GM12873 (cell line): ENCODE results near the gene SURF6.

Source experiments
- CTCF ChIP-seq: IDR thresholded peaks from 2 replicates; pipeline ENCODE4 v1.5.1; 2012; ENCODE audit warnings: low read depth, mild to moderate bottlenecking, moderate library complexity, low read length, control low read depth; ENCODE audit not compliant: insufficient read depth; ENCODE audit errors: missing control alignments

Gene SURF6

DNA sequence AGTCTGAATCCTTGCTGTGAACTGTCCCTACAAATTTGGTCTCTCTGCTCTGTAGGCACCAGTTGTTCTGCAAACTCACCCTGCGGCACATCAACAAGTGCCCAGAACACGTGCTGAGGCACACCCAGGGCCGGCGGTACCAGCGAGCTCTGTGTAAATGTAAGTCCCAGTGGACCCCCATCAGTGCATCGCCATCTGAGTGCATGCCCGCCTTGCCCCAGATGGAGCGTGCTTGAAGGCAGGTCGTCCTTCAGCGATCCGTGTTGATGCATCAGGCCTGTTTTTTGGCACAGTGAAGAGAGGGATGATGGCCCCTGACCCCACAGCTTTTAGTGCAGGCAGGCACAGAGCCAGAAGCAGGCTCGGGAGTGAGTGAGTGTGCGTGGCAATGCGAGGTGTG lies 21.7 kb upstream of the SURF6 start:
- TF ChIP-seq CTCF, result no peak

DNA sequence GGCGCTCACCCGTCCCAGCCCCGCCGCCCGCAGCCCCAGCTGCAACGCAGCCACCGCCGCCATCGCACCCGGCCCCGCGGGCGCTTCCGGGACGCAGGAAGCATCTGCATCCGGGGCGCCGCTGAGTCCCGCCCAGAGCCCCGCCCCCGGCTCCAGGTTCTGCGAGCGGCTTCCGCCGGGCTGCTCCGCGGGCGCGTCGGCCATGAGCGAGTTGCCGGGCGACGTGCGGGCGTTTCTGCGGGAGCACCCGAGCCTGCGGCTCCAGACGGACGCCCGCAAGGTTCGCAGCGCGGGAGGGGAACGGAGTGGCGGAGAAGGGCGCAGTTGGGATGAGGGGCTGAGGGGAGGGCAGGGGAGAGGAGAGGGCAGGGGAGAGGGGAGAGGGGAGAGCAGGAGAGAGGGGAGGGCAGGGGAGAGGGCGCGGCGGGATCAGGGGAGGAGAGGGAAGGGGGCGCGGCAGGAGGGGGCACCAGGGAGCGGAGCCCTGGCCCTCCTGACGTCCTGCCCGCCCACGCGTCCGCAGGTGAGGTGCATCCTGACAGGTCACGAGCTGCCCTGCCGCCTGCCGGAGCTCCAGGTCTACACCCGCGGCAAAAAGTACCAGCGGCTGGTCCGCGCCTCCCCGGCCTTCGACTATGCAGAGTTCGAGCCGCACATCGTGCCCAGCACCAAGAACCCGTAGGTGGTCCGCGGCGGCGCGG lies 20.6 kb upstream of the SURF6 start, which contains the start of the genes SURF1 and SURF2:
TSS of gene SURF1 (minus strand) at position 97 of the 701 bp plus-strand sequence. CDS start at position 63, 34 bp downstream.
TSS of gene SURF2 (plus strand) at position 160 of the 701 bp plus-strand sequence. CDS start at position 203, 43 bp downstream.
- TF ChIP-seq CTCF, result peak; percentile 12

DNA sequence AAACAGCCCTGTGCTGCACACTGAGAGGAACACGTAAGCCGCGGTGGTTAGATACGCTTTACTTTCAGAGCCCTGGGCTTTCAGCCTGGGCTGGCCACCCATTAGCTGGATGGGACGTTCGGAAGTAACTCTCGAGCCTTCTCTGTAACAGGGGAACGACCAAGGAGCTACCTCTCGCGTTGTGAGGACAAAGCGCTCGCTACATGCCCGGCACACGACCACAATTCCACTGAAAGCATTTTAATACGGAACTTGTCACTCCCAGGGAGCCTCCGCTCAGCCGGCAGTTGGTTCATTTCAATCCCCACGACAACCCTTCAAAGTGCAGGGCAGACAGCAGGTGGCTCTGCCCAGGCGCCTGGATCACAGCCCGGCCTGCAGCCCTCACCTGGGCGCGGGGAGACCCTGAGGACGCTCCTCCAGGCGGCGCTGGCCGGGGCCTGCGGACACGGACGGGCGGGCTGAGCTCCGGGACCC lies 19.9 kb upstream of the SURF6 start:
- TF ChIP-seq CTCF, result no peak

DNA sequence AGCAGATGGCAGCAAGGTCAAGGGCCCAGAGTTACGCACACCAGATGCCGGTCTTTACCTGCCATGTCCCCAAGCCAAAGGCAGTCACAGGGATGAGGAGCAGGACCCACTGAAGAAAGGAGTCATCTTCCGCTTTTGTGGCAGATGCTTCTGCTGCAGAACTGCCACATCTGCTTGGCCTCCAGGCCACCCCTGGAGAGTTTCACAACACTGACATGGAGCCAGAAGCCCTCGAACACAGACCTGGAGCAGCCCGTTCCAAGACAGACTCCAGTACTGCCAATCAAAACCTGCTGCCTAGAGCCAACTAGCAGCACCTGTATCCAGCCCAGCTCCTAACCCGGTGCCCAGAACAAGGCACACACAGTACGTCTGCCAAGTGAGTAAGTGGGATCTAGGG lies 18.8 kb upstream of the SURF6 start:
- no peak for TF ChIP-seq CTCF

GRCh38 chr9:133353548-133353947 lies 17.6 kb upstream of the SURF6 start:
- no peak for TF ChIP-seq CTCF

DNA sequence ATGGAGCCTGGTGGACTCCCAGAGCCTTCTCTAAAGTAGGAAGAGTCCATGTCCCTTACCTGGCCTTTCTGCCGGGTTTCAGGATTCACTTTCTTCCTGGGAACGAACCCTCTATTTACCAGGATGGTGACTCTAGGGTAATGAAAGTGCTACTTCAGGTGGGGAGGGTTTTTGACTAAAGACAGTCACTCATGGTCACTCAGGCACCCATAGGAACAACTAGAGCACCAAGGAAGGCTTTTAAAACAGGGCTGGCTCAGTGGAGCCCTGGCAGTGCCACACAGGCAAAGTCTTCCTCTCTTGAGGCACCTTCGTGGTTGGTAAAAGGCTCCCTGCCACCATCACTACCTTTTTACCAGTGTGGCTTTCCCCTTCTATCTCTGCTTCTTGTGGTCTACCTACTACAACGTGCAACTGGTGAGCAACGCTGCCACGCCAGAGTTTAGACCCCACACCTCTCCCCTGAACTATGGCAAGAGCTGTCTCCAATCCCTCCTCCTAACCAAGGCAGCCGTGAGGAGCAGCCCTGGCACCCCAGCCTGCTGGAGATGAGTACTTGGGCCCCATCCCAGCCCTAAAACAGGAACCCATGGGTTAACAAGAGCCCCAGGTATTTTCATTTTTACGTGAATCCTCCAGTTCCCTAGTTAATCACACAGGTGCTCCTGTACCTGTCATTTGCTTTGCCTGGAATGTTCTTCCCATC lies 16.8 kb upstream of the SURF6 start:
- TF ChIP-seq CTCF, result no peak

- peak; percentile 81 for TF ChIP-seq CTCF
Measured at GRCh38 chr9:133351908-133352634, 16.1 kb upstream of the SURF6 start.
